ENCODE data around the gene KAT2A.

- TF ChIP-seq, protein P1, sequence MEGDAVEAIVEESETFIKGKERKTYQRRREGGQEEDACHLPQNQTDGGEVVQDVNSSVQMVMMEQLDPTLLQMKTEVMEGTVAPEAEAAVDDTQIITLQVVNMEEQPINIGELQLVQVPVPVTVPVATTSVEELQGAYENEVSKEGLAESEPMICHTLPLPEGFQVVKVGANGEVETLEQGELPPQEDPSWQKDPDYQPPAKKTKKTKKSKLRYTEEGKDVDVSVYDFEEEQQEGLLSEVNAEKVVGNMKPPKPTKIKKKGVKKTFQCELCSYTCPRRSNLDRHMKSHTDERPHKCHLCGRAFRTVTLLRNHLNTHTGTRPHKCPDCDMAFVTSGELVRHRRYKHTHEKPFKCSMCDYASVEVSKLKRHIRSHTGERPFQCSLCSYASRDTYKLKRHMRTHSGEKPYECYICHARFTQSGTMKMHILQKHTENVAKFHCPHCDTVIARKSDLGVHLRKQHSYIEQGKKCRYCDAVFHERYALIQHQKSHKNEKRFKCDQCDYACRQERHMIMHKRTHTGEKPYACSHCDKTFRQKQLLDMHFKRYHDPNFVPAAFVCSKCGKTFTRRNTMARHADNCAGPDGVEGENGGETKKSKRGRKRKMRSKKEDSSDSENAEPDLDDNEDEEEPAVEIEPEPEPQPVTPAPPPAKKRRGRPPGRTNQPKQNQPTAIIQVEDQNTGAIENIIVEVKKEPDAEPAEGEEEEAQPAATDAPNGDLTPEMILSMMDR (IDR thresholded peaks at IDR 0.05), result no peak
- TF ChIP-seq EZH2phosphoT487 (IDR thresholded peaks at IDR 0.05), result no peak
These were observed 43.4 kb downstream of the KAT2A start for GRCh38 chr17:42077755-42078154.

All from neural progenitor cell (in vitro differentiated cells).